Astrocyte of the cerebellum (primary cell): Measurements from ENCODE around the gene PLCD4.

ENCODE experiments used
- DNase-seq: peaks from one replicate; pipeline ENCODE4 v3.0.0-alpha.2; 2011; ENCODE audit warnings: low read depth
- H3K4me3 ChIP-seq: 2 replicates; pipeline ENCODE4 v1.5.1; 2011; ENCODE audit warnings: mild to moderate bottlenecking, low read depth, low read length, moderate library complexity
- in situ Hi-C: cut with HindIII; loops from 2 replicates; pipeline ENCODE4 v1.10.0; 2017; ENCODE audit warnings: low sequenced_read_pairs
- TF ChIP-seq, protein P1 (sequence below): IDR thresholded peaks from 2 replicates; pipeline ENCODE4 v1.5.1; 2012; ENCODE audit warnings: low read length, low read depth, moderate library complexity, mild to moderate bottlenecking; ENCODE audit errors: missing control alignments

PLCD4 gene

DNA sequence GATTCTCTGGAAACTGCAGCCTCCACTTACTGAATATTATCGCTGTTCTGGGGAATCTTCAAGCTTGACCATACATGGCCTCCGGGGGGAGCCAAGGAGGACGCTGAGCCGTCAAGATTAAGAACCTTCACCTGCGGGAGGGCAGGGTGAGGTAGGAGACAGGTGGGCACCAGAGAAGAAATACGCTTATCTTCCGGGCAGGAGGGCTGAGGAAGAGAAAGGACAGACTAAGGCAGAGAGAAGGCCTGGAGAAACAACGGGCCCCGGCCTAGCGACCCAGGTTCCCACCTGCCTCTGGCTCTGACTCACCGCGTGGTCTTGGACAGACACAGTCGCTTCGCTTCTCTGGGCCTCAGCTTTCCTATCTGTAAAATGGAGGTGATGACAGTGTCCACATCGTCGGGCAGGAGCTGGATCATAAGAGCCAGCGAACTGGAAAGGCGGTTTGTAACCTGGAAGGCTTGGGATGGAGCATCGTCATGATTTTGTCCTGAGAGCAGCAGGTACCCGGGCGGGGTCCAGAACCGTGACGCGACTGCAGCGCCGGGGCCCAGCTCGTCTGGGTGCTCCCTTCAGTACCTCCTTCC is 51.1 kb downstream of the PLCD4 start:
- in situ Hi-C loops: loop anchor here (5.0 kb wide), 1 partner anchor 86 kb away; no protein-coding TSS in a partner anchor
- TF ChIP-seq, protein P1, sequence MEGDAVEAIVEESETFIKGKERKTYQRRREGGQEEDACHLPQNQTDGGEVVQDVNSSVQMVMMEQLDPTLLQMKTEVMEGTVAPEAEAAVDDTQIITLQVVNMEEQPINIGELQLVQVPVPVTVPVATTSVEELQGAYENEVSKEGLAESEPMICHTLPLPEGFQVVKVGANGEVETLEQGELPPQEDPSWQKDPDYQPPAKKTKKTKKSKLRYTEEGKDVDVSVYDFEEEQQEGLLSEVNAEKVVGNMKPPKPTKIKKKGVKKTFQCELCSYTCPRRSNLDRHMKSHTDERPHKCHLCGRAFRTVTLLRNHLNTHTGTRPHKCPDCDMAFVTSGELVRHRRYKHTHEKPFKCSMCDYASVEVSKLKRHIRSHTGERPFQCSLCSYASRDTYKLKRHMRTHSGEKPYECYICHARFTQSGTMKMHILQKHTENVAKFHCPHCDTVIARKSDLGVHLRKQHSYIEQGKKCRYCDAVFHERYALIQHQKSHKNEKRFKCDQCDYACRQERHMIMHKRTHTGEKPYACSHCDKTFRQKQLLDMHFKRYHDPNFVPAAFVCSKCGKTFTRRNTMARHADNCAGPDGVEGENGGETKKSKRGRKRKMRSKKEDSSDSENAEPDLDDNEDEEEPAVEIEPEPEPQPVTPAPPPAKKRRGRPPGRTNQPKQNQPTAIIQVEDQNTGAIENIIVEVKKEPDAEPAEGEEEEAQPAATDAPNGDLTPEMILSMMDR: peak; percentile 68
- peak overlapping the region; percentile 74 for H3K4me3 ChIP-seq
- no peak for DNase-seq

DNA sequence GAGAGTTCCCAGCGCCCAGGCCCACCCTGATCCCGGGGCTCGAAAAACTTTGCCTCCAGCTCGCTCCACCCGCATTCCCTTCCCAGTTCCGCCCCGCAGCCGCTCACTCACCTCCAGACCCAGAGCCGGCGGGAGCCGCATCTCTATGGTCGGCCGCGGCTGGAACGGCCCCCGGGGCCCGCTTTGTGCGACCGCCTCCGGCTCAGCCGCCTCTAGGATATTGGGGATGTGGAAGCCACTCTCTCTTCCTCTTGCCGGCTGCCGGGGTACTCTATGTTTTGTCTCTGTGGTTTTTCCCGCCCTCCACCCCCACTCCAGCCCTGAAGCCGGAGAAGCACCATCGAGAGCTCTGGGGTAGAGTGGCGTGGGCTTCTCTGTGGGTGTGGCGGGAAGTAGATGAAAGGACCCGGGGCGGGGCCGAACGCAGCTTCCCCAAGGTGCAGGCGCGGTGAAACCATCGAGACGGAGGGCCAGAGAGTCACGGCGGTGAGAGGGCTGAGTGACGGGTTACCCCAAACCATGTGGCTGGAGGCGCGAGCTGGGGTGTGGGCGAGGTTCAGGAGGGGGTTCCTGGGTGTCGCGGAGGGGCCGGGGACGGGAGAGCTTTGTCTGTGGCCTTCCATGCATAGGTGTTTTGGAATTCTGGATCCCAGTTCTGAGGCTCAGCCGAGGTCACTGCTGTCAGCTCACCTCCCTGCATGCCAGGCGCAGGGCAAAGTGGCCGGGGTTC is 51.7 kb downstream of the PLCD4 start, which contains the start of the genes BCS1L and ZNF142:
Gene BCS1L, plus strand, starts transcription at position 426 of the 730 bp plus-strand sequence. CDS start 1,305 bp downstream, outside the sequence.
Gene ZNF142, minus strand, starts transcription at position 366 of the 730 bp plus-strand sequence. CDS start 3,194 bp downstream, outside the sequence.
- DNase-seq: peak; percentile 57
- in situ Hi-C loops: loop anchor here (5.0 kb wide), 1 partner anchor 87 kb away; no protein-coding TSS in a partner anchor
- TF ChIP-seq, protein P1: no peak

DNA sequence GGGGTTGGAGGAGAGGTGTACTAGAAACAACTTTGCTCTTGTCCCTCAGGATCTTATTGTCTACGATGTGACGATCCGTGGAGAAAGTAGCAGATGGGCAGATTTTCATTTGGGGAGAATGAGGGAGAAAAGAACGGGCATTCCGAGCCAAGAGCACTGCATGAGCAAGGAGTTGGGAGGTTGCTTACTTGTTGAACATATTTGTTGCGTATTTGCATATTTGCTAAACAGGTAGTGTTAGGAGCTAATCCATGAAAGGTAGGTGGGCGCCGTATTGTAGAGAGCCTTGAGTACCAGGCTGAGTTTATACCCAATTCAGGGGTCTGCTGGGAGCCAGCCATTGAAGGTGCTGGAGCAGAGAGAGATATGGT is 52.3 kb downstream of the PLCD4 start:
- TF ChIP-seq, protein P1: no peak
- in situ Hi-C loops: loop anchor here (5.0 kb wide), 1 partner anchor 88 kb away; no protein-coding TSS in a partner anchor
- DNase-seq: no peak
- peak overlapping the region; percentile 74 for H3K4me3 ChIP-seq

More for the DNA sequence above, 51.7 kb downstream of the PLCD4 start, which contains the start of the genes BCS1L and ZNF142:
- peak within 1 kb of the TSS; percentile 74 for H3K4me3 ChIP-seq

DNA sequence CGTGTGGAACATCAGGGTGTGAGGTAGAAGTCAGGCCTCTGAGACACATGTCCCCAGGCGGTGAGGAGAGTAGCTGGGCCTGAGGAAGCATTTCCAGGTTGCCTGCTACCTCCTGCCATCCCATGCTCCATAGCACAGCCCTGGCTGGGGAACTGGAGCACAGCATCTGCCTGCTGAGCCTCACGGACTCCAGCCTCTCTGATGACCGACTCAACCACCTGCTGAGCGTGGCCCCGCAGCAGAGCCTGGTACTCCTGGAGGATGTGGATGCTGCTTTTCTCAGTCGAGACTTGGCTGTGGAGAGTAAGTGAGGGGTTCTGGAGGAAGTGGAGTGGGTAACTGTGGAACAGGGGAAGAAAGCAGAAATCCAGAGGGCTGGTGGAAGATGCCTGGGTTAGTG is 54.7 kb downstream of the PLCD4 start:
- in situ Hi-C loops: no loop called here
- no peak overlapping the region for H3K4me3 ChIP-seq
- TF ChIP-seq, protein P1: no peak
- DNase-seq: no peak

DNA sequence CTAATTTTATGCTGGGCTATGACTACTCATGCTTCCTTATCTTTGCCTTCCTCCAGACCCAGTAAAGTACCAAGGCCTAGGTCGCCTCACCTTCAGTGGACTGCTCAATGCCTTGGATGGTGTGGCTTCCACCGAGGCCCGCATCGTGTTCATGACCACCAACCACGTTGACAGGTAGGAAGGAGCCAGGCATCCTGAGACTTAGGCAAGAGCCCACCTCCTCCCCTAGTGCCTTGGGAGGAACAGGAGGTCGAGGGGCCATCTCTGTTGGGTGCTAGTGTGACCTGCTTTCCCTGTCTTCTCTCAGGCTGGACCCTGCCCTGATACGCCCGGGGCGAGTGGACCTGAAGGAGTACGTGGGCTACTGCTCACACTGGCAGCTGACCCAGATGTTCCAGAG is 55.1 kb downstream of the PLCD4 start:
- in situ Hi-C loops: no loop called here
- no peak for DNase-seq
- H3K4me3 ChIP-seq: no peak overlapping the region
- TF ChIP-seq, protein P1: no peak

DNA sequence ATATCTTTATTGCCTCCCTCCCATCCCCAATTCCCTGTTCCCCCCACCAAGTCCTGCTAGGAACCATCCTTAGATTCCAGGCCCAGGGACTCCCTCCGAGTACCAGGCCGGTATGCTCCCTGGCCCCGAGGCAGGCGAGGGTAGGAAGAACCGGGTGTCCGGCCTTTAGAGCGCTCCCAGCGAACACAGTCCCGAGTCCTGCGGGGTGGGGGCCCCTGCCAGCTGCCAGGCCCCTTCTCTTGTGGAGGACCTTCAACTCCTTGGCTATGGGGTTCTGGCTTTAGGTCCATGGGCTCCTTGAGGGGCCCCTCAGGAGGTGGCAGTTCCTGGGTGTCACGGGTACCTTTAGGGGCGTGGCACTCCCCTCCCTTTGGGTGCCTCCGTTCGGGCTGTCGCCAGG is 56.2 kb downstream of the PLCD4 start:
- no peak overlapping the region for H3K4me3 ChIP-seq
- in situ Hi-C loops: no loop called here
- DNase-seq: no peak
- TF ChIP-seq, protein P1: no peak
